Stimulated activated naive CD8-positive, alpha-beta T cell treated with anti-CD3 and anti-CD28 coated beads, Interleukin-15, Interleukin-2, amounts not matched to agents 100 ng/mL and 50 ng/mL, for 24 hours (primary cell): Measurements from ENCODE around the gene AFG1L.
"Not testable (repeated sequence)": the region's sequence is repeated elsewhere in the genome, so short reads cannot be mapped to it uniquely, and the experiment has no call there.

Experiments
- H3K27ac Mint-ChIP-seq: one replicate; pipeline ENCODE4 v1.8.0; 2021; ENCODE audit warnings: mild to moderate bottlenecking, mixed read lengths
- H3K27me3 Mint-ChIP-seq: one replicate; pipeline ENCODE4 v1.8.0; 2021; ENCODE audit warnings: mixed read lengths
- H3K36me3 Mint-ChIP-seq: one replicate; pipeline ENCODE4 v1.8.0; 2021; ENCODE audit warnings: low read depth, mixed read lengths
- H3K4me1 Mint-ChIP-seq: one replicate; pipeline ENCODE4 v1.8.0; 2021; ENCODE audit warnings: low read depth, mixed read lengths
- H3K4me3 Mint-ChIP-seq: one replicate; pipeline ENCODE4 v1.8.0; 2021; ENCODE audit warnings: mild to moderate bottlenecking, mixed read lengths
- H3K9me3 Mint-ChIP-seq: one replicate; pipeline ENCODE4 v1.8.0; 2021; ENCODE audit warnings: mixed read lengths

AFG1L gene

DNA sequence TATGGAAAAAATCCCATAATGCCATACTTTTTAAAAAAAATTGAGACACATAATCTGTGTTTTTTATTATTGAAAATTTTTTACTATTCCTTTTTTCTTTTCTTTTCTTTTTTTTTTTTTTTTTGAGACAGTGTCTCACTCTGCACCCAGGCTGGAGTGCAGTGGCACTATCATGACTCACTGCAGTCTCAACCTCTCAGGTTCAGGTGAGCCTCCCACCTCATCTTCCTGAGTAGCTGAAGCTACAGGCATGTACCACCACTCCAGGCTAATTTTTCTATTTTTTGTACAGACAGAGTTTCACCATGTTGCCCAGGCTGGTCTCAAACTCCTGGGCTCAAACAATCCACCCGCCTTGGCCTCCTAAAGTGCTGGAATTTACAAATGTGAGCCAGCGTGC lies 100.4 kb downstream of the AFG1L start:
- H3K36me3 Mint-ChIP-seq: peaks cover 5% of the 10 kb centered on the region
- H3K4me1 Mint-ChIP-seq: no peaks in the 10 kb centered on the region
- no peaks in the 10 kb centered on the region for H3K9me3 Mint-ChIP-seq
- H3K27me3 Mint-ChIP-seq: no peaks in the 10 kb centered on the region
- no peak overlapping the region for H3K27ac Mint-ChIP-seq
- H3K4me3 Mint-ChIP-seq: no peak overlapping the region

DNA sequence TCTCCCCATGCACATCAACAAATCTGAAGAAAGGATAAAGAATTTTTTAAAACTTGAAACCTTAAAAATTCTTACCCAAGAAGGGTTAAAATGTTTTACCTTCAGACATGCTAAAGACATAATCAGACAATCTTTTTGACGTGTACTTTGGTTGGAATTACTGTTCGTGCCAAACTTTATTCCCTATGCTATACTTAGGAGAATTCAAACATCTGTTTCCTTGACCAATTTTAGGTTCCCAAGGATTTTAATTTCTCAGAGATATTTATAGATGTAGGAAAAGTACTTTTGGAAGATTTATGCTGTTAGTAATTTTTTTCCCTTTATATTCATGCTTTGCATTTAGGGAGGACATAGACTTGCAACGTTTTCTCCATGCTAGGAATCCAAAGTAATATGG lies 108.4 kb downstream of the AFG1L start:
- H3K27ac Mint-ChIP-seq: no peak overlapping the region
- no peaks in the 10 kb centered on the region for H3K27me3 Mint-ChIP-seq
- no peaks in the 10 kb centered on the region for H3K4me1 Mint-ChIP-seq
- no peak overlapping the region for H3K4me3 Mint-ChIP-seq
- H3K9me3 Mint-ChIP-seq: peaks cover 4% of the 10 kb centered on the region
- H3K36me3 Mint-ChIP-seq: peaks cover 27% of the 10 kb centered on the region

DNA sequence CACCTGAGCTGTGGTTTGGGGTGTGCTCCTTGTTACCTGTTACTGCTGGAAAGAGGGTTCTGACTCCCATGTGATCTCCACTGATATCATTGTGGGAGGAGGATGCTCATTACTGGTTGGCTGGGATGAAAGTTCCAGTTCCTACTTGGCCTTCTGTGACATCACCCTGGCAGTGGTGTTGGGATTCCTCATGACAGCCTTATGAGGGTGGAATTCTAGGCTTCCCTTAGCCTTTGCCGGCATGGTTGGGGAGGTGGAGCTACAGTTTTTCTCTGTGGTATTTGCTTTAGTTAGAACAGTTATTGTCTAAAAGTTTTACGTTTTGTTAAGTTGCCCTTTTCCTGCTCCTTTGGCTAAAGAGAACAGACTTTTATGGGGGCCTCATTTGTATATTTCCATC lies 112.1 kb downstream of the AFG1L start:
- no peaks in the 10 kb centered on the region for H3K27me3 Mint-ChIP-seq
- peaks cover 6% of the 10 kb centered on the region for H3K9me3 Mint-ChIP-seq
- H3K36me3 Mint-ChIP-seq: peaks cover 38% of the 10 kb centered on the region
- no peak overlapping the region for H3K27ac Mint-ChIP-seq
- no peak overlapping the region for H3K4me3 Mint-ChIP-seq
- no peaks in the 10 kb centered on the region for H3K4me1 Mint-ChIP-seq

DNA sequence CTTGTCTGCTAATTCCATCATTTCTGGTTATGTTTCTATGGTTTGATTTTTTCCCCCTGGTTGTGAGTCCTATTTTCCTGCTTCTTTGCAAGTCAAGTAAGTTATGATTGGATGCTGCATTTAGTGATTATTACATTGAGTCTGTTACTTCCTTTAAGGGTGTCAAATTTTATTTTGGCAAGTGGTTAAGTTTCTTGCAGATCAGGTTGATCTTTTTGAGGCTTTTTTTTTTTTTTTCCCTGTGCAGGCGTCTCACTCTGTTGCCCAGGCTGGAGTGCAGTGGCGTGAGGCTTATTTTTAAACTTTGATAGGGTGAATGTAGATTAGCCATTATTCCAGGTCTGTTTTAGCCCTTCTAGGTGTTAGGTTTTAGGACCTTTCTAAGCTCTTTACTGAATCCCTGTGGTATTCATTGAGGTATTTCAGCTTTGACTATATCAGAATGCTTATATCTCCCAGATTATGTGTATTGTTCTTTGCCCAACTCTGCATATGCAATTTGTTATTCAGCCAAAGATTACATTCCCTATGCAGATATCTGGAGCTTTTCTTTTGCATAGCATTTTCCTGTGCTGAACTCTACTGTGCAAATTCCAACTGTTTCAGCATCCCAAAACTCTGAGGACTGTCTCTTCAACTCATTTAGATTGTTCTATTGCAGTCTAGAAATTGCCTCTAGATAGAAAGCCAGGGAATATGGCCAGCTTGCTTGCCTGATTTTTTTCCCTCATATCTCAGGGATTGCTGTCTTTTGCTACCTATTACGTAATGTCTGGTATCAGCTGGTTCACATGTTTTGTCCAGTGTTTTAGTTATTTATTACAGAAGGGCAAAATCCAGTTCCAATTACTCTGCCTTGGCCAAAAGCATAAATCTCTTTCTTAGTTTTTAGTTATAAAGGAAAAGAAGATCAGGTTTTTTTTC lies 113.3 kb downstream of the AFG1L start:
- peaks cover 14% of the 10 kb centered on the region for H3K9me3 Mint-ChIP-seq
- H3K27me3 Mint-ChIP-seq: no peaks in the 10 kb centered on the region
- no peaks in the 10 kb centered on the region for H3K4me1 Mint-ChIP-seq
- H3K27ac Mint-ChIP-seq: no peak overlapping the region
- no peak overlapping the region for H3K4me3 Mint-ChIP-seq
- peaks cover 38% of the 10 kb centered on the region for H3K36me3 Mint-ChIP-seq

DNA sequence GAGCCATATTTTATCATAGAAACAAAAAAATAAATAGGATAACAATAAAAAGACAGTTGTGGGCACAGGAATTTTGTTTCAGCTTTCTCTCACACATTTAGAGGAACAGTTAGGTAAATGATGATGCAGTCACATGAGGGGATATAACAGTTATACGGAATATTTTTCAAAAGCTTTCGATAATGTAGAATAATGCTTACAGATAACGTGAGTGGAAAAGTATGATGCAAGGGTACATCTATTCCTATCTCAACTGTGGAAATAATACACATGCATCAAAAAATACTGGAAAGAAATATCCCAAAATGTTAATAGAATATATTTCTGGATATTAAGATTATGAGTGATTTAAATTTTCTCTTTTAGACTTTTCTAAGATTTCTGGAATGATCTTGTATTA lies 114.0 kb downstream of the AFG1L start:
- no peaks in the 10 kb centered on the region for H3K27me3 Mint-ChIP-seq
- H3K36me3 Mint-ChIP-seq: peaks cover 35% of the 10 kb centered on the region
- no peak overlapping the region for H3K4me3 Mint-ChIP-seq
- no peak overlapping the region for H3K27ac Mint-ChIP-seq
- H3K4me1 Mint-ChIP-seq: no peaks in the 10 kb centered on the region
- peaks cover 14% of the 10 kb centered on the region for H3K9me3 Mint-ChIP-seq

DNA sequence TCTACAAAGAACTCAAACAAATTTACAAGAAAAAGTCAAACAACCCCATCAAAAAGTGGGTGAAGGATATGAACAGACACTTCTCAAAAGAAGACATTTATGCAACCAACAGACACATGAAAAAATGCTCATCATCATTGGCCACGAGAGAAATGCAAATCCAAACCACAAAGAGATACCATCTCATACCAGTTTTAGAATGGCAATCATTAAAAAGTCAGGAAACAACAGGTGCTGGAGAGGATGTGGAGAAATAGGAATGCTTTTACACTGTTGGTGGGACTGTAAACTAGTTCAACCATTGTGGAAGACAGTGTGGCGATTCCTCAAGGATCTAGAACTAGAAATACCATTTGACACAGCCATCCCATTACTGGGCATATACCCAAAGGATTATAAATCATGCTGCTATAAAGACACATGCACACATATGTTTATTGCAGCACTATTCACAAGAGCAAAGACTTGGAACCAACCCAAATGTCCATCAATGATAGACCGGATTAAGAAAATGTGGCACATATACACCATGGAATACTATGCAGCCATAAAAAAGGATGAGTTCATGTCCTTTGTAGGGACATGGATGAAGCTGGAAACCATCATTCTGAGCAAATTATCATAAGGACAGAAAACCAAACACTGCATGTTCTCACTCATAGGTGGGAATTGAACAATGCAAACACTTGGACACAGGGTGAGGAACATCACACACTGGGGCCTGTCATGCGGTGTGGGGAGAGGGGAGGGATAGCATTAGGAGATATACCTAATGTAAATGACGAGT lies 121.4 kb downstream of the AFG1L start:
- H3K4me1 Mint-ChIP-seq, H3K4me3 Mint-ChIP-seq, H3K27ac Mint-ChIP-seq, H3K36me3 Mint-ChIP-seq, H3K27me3 Mint-ChIP-seq: not testable (repeated sequence)
- peaks cover 10% of the 10 kb centered on the region for H3K9me3 Mint-ChIP-seq

DNA sequence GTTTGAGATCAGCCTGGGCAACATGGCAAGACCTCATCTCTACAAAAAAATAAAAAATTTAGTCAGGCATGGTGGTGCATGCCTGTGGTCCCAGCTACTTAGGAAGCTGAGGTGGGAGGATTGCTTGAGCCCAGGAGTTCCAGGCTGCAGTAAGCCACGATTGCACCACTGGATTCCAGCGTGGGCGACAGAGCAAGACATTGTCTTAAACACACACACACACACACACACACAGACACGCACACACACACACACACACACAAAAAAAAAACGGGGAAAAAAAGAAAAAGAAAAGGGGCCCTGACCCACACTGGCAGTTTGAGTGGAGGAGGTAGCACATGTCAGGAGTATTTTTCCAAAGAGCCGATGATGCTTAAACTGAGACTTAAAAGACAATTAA lies 122.2 kb downstream of the AFG1L start:
- Mint-ChIP-seq H3K4me3 (no peak overlapping the region), H3K27me3 (no peaks in the 10 kb centered on the region), H3K36me3 (peaks cover 2% of the 10 kb centered on the region), H3K9me3 (peaks cover 8% of the 10 kb centered on the region), H3K27ac (no peak overlapping the region), H3K4me1 (no peaks in the 10 kb centered on the region)

DNA sequence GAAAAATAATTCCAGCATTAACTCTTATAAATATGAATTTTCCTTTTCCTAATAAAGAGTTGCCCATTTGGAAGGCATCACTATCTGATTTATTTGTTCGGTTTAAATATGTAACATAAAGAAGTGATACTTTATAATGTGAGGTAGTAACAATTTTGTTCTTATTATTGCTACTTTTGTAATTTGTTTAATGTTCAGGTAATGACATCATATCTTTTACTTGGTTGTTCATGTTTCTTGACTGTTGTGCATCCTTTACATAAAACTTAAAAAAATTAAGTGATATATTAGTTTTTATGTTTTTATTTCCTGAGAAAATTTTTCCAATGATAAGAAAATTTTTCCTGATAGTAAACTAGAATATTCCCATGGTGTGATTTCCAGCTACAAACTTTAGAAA lies 124.6 kb downstream of the AFG1L start:
- Mint-ChIP-seq H3K27me3 (no peaks in the 10 kb centered on the region), H3K4me3 (no peak overlapping the region), H3K27ac (no peak overlapping the region), H3K36me3 (no peaks in the 10 kb centered on the region), H3K4me1 (no peaks in the 10 kb centered on the region), H3K9me3 (no peaks in the 10 kb centered on the region)

DNA sequence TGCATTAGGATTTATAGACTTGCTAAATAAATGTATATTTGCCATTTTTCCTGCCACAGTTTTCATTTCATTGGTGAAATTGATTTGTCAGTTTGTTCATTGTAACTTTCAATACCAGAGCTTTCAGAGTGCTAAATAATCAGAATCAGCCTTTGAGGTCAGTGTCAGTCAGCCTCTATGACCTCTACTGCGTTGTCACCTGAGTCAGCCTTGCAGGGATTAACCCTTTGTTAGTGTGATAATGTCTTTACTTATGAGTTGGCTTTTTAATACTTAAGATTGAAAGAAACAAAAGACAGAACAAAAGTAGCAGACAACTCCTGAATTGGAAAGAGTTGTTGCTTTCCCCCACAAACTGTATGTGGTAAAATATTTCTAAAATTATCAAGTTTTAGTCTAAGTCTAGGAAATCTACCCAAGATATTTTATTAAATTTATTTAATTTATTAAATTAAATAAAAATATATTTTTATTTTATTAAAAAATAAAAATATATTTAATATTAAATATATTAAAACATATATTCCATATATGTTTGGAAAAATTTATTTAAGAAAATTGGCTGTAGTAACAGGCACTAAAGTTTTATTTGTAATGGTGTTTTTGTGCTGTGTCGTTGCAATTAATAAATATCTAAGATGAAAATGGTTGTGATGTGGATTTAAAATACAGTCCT lies 125.2 kb downstream of the AFG1L start:
- H3K27me3 Mint-ChIP-seq: no peaks in the 10 kb centered on the region
- H3K4me3 Mint-ChIP-seq: no peak overlapping the region
- no peak overlapping the region for H3K27ac Mint-ChIP-seq
- no peaks in the 10 kb centered on the region for H3K36me3 Mint-ChIP-seq
- H3K4me1 Mint-ChIP-seq: no peaks in the 10 kb centered on the region
- no peaks in the 10 kb centered on the region for H3K9me3 Mint-ChIP-seq

DNA sequence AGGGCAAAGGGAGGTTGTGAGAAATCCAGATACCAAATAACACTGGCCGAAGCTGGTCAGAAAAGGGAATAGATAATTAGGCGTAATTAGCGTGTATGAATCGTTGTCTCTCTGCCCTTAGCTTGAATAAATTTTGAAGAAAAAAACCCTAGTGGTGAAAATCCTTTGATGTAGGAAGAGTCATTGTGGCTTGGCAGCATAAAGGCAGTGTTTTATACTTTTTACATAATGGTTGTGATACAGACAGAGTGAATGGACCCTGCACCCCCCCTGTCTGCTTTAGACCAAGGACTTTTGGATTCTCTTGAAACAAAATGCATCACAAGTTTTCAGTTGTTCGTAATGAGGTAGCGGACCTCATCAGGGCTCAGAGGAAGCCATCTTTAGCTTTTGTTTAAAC lies 126.5 kb downstream of the AFG1L start:
- Mint-ChIP-seq H3K9me3 (no peaks in the 10 kb centered on the region), H3K4me3 (no peak overlapping the region), H3K27ac (no peak overlapping the region), H3K36me3 (no peaks in the 10 kb centered on the region), H3K4me1 (no peaks in the 10 kb centered on the region), H3K27me3 (no peaks in the 10 kb centered on the region)

DNA sequence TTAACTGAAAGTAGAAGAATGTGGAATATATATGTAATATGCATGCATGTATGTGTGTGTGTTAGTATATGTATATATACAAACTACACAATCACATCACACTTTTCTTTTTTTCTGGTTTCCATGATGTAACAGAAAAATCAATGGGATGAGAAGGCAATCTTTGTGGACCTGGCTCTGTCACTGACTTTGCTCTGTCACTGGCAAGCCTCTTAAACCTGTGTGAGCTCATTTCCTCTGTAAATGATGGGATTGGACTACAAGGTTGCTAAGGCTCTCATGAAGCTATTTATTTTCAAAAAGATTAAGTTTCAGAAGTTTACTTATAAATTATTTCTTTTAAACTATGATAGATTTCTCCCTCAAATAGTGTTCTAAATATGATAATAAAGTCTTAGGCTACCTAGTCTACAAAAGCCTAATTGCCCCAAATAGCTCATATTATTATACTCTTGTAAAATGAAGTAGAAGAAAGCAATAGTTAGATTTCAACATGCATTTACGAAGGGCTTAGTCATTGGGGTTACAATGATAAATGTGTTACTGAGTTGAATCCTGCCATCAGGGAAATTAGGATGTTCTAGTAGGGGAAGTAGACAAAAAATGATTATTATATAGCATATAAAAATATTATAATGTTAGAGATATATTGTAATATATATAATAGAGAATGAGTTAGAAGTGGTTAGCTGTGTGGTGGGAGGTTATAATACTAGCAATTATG lies 129.3 kb downstream of the AFG1L start:
- Mint-ChIP-seq H3K9me3 (peaks cover 3% of the 10 kb centered on the region), H3K36me3 (no peaks in the 10 kb centered on the region), H3K4me3 (no peak overlapping the region), H3K4me1 (no peaks in the 10 kb centered on the region), H3K27me3 (no peaks in the 10 kb centered on the region), H3K27ac (no peak overlapping the region)

DNA sequence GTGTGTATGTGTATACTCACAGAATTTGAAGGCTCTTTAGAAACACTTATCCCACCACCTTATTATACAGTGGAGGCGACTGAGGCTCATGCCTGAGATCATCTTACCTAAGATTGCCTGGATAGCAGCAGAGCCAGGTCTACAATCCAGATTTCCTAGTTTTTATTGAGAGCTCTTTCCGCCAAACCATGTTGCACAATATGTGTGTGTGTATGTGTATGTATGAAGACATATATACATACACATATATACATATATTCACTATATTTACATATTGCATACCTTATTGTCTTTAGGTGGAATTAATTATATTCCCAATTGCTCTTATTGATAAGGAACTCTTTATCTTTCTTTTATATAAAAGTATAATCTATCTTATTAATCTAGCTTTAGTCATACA lies 130.6 kb downstream of the AFG1L start:
- Mint-ChIP-seq H3K27me3 (no peaks in the 10 kb centered on the region), H3K4me3 (no peak overlapping the region), H3K27ac (no peak overlapping the region), H3K36me3 (no peaks in the 10 kb centered on the region), H3K4me1 (no peaks in the 10 kb centered on the region), H3K9me3 (peaks cover 3% of the 10 kb centered on the region)

DNA sequence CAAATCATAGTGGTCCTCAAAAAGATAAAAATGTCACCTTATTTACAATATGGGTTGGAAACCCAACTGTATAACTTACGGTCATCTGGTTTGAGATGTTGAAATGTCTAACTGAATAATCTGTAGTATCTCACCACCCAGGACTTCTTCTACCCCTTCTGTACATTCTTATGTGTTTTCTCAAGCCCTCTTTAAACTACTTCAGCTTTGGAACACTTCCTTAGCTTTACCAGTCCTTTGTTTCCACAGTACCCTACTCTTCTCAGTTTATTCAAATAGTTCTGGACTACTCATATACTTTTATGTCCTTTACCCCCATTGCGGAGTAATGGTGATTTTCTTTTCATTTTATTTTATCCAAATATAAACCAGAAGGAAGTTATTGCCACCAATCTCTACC lies 137.3 kb downstream of the AFG1L start:
- peaks cover 3% of the 10 kb centered on the region for H3K36me3 Mint-ChIP-seq
- peaks cover 3% of the 10 kb centered on the region for H3K4me1 Mint-ChIP-seq
- H3K4me3 Mint-ChIP-seq: no peak overlapping the region
- H3K27me3 Mint-ChIP-seq: no peaks in the 10 kb centered on the region
- peaks cover 3% of the 10 kb centered on the region for H3K9me3 Mint-ChIP-seq
- no peak overlapping the region for H3K27ac Mint-ChIP-seq

DNA sequence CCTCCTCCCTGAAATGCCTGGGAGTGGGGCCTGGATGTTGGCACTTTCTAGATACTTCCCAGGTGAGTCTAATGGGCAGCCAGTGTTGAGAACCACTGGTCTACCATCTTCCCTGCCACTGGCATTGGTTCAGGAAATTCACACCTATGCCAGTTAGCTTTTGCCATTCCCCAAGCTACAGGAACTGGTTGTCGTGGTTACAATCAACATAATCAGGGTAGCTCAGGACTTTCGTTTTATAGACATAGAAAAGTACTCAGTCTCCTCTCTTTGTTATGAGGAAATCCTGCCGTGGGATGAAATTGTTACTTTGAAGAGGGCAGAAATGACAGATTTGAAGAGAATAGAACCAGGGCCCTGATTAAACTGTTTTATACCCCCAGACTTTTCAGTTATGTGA lies 137.9 kb downstream of the AFG1L start:
- Mint-ChIP-seq H3K36me3 (peaks cover 3% of the 10 kb centered on the region), H3K27ac (no peak overlapping the region), H3K9me3 (peaks cover 3% of the 10 kb centered on the region), H3K4me3 (no peak overlapping the region), H3K4me1 (peaks cover 3% of the 10 kb centered on the region), H3K27me3 (no peaks in the 10 kb centered on the region)
